Activated B cell treated with CpG ODN at 0.5 μM for 24 hours (primary cell): ENCODE results near the gene ZGLP1. TPM values are rescaled to one million over a fixed set of nuclear protein-coding genes. Genes with fewer than 3 reads are reported as not detected.
"Not testable (repeated sequence)": the region's sequence is repeated elsewhere in the genome, so short reads cannot be mapped to it uniquely, and the experiment has no call there.

Source experiments
- ATAC-seq: fragments of 200-7000 bp; cut with Tn5 transposase; one replicate; pipeline ENCODE4 v1.10.0; 2021; ENCODE audit warnings: low read depth, mild to moderate bottlenecking, moderate library complexity
- CTCF ChIA-PET: fragments of 350-600 bp; sonication (Branson Sonifier 250); formaldehyde crosslinking; loops from one replicate; lab custom pipeline; 2021; ENCODE audit warnings: antibody characterized with exemption; lab: Charles Lee
- POLR2A ChIA-PET: fragments of 350-600 bp; sonication (Branson Sonifier 250); formaldehyde crosslinking; loops from one replicate; lab custom pipeline; 2021; ENCODE audit warnings: antibody characterized with exemption; lab: Charles Lee
- DNase-seq: peaks from one replicate; pipeline ENCODE4 v3.0.0; 2022
- H3K27ac Mint-ChIP-seq: one replicate; pipeline ENCODE4 v1.8.0; 2020; ENCODE audit warnings: mixed read lengths
- H3K27me3 Mint-ChIP-seq: one replicate; pipeline ENCODE4 v1.8.0; 2021; ENCODE audit warnings: mixed read lengths
- H3K36me3 Mint-ChIP-seq: one replicate; pipeline ENCODE4 v1.8.0; 2021; ENCODE audit warnings: low read depth, mixed read lengths
- H3K4me1 Mint-ChIP-seq: one replicate; pipeline ENCODE4 v1.8.0; 2021; ENCODE audit warnings: mixed read lengths
- H3K4me3 Mint-ChIP-seq: one replicate; pipeline ENCODE4 v1.8.0; 2020; ENCODE audit warnings: mild to moderate bottlenecking, mixed read lengths
- H3K9me3 Mint-ChIP-seq: one replicate; pipeline ENCODE4 v1.8.0; 2020; ENCODE audit warnings: mixed read lengths
- CTCF ChIP-seq: fragments of 200-600 bp; IDR thresholded peaks from one replicate; pipeline ENCODE4 v1.8.0; 2022; ENCODE audit warnings: antibody characterized with exemption, mild to moderate bottlenecking
- intact Hi-C: fragments of 100-400 bp; cut with micrococcal nuclease; formaldehyde crosslinking; loops from one replicate; pipeline ENCODE4 v1.15.1; 2024
- total RNA-seq: library from RNA; stranded (reverse); gene quantifications from 2 replicates; pipeline ENCODE4 v1.2.3, GENCODE V29; 2022

The ZGLP1 gene
- total RNA-seq, 1 donor from 2014 or later: 5.1 TPM

DNA sequence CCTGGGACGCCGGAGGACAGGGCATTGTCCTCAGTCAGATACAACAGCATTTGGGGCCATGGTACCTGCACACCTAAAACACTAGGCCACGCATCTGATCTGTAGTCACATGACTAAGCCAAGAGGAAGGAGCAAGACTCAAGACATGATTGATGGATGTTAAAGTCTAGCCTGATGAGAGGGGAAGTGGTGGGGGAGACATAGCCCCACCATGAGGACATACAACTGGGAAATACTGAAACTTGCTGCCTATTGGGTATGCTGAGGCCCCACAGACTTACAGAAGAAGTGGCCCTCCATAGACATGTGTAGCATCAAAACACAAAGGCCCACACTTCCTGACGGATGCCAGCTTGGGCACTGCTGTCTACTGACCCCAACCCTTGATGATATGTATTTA, 24.2 kb downstream of the ZGLP1 start:
- Mint-ChIP-seq H3K27ac (no peak overlapping the region), H3K4me3 (no peak overlapping the region), H3K4me1 (peaks cover 51% of the 10 kb centered on the region), H3K36me3 (peaks cover 45% of the 10 kb centered on the region), H3K9me3 (no peaks in the 10 kb centered on the region), H3K27me3 (peaks cover 10% of the 10 kb centered on the region)
- DNase-seq (no peak), ATAC-seq (no peak)
- intact Hi-C loops: no loop called here
- ChIA-PET POLR2A (interaction anchor here (6.5 kb wide), 1 partner anchor 14 kb away, joined by 128 read pairs; the partner anchor contains the start of gene ICAM1), CTCF (interaction anchor here (2.0 kb wide), 1 partner anchor 14 kb away, joined by 7 read pairs; no protein-coding TSS in a partner anchor)
- TF ChIP-seq CTCF: no peak

- Mint-ChIP-seq H3K9me3 (no peaks in the 10 kb centered on the region), H3K4me3 (no peak overlapping the region), H3K27ac (no peak overlapping the region), H3K36me3 (peaks cover 49% of the 10 kb centered on the region), H3K27me3 (peaks cover 7% of the 10 kb centered on the region), H3K4me1 (peaks cover 49% of the 10 kb centered on the region)
- no peak for ATAC-seq
- no peak for DNase-seq
- ChIA-PET CTCF (no interaction called here), POLR2A (interaction anchor here (6.5 kb wide), 1 partner anchor 13 kb away, joined by 128 read pairs; the partner anchor contains the start of gene ICAM1)
- intact Hi-C loops: no loop called here
- no peak for TF ChIP-seq CTCF
Observed at GRCh38 chr19:10284960-10285278, 24.7 kb downstream of the ZGLP1 start.

DNA sequence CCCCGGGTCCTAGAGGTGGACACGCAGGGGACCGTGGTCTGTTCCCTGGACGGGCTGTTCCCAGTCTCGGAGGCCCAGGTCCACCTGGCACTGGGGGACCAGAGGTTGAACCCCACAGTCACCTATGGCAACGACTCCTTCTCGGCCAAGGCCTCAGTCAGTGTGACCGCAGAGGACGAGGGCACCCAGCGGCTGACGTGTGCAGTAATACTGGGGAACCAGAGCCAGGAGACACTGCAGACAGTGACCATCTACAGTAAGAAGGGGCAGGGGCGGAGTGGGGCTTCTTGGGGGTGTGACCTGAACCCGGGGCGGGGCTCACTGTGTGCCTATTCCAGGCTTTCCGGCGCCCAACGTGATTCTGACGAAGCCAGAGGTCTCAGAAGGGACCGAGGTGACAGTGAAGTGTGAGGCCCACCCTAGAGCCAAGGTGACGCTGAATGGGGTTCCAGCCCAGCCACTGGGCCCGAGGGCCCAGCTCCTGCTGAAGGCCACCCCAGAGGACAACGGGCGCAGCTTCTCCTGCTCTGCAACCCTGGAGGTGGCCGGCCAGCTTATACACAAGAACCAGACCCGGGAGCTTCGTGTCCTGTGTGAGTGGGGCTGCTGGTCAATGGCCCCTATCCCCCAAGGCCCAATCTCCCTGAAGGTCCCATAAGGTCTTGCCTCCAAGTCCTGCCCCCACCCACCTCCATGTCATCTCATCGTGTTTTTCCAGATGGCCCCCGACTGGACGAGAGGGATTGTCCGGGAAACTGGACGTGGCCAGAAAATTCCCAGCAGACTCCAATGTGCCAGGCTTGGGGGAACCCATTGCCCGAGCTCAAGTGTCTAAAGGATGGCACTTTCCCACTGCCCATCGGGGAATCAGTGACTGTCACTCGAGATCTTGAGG, 25.3 kb downstream of the ZGLP1 start:
- TF ChIP-seq CTCF: no peak
- ATAC-seq (no peak), DNase-seq (no peak)
- intact Hi-C loops: no loop called here
- H3K4me1 Mint-ChIP-seq: peaks cover 49% of the 10 kb centered on the region
- H3K27ac Mint-ChIP-seq: no peak overlapping the region
- no peak overlapping the region for H3K4me3 Mint-ChIP-seq
- CTCF ChIA-PET: interaction anchor here (0.9 kb wide), 1 partner anchor 132 kb away, joined by 3 read pairs; no protein-coding TSS in a partner anchor
- H3K36me3 Mint-ChIP-seq: peaks cover 52% of the 10 kb centered on the region
- H3K27me3 Mint-ChIP-seq: peaks cover 7% of the 10 kb centered on the region
- POLR2A ChIA-PET: interaction anchor here (6.5 kb wide), 1 partner anchor 13 kb away, joined by 128 read pairs; the partner anchor contains the start of gene ICAM1
- no peaks in the 10 kb centered on the region for H3K9me3 Mint-ChIP-seq

DNA sequence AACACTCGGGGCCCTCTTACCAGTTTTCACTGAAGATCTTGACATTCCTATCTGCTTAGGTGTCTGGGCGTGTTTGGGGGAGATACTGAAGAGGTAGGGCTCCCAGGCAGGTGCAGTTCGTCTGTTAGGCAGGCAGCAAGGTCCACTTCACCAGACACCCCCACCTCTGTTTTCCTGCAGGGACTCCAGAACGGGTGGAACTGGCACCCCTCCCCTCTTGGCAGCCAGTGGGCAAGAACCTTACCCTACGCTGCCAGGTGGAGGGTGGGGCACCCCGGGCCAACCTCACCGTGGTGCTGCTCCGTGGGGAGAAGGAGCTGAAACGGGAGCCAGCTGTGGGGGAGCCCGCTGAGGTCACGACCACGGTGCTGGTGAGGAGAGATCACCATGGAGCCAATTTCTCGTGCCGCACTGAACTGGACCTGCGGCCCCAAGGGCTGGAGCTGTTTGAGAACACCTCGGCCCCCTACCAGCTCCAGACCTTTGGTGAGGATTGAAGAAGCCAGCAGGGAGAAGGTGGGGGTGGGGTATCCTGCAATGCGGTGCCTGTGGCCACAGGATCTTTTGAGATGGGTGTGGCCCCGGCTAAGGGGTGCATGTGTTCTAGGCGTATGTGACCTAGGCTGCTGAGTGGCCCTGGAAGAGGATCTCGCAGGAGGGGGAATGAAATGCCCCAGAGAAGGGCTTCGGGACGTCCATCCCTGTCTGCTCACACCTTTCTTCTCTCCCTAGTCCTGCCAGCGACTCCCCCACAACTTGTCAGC, 26.1 kb downstream of the ZGLP1 start:
- H3K9me3 Mint-ChIP-seq: no peaks in the 10 kb centered on the region
- intact Hi-C loops: no loop called here
- TF ChIP-seq CTCF: no peak
- H3K27ac Mint-ChIP-seq: no peak overlapping the region
- DNase-seq: no peak
- H3K4me1 Mint-ChIP-seq: peaks cover 46% of the 10 kb centered on the region
- no peak for ATAC-seq
- H3K27me3 Mint-ChIP-seq: peaks cover 3% of the 10 kb centered on the region
- peaks cover 58% of the 10 kb centered on the region for H3K36me3 Mint-ChIP-seq
- POLR2A ChIA-PET: interaction anchor here (0.8 kb wide), 1 partner anchor 12 kb away, joined by 7 read pairs; the partner anchor contains the start of gene ICAM1
- H3K4me3 Mint-ChIP-seq: no peak overlapping the region
- CTCF ChIA-PET: interaction anchor here (0.9 kb wide), 1 partner anchor 133 kb away, joined by 3 read pairs; no protein-coding TSS in a partner anchor

- intact Hi-C loops, H3K4me3 Mint-ChIP-seq, DNase-seq, H3K9me3 Mint-ChIP-seq, ATAC-seq, H3K27me3 Mint-ChIP-seq, CTCF ChIA-PET, H3K27ac Mint-ChIP-seq: not testable (repeated sequence)
- POLR2A ChIA-PET: interaction anchor here (0.6 kb wide), 1 partner anchor 45 kb away, joined by 5 read pairs; no protein-coding TSS in a partner anchor
- H3K36me3 Mint-ChIP-seq: peaks cover 69% of the 10 kb centered on the region
- peaks cover 47% of the 10 kb centered on the region for H3K4me1 Mint-ChIP-seq
Observed at GRCh38 chr19:10282043-10282442, 27.6 kb downstream of the ZGLP1 start.
